SK-N-SH (cell line): ENCODE data around the gene CRISPLD2.

Experiments
- POLR2AphosphoS5 ChIP-seq: IDR thresholded peaks from 2 replicates; pipeline ENCODE4 v1.6.1; 2012; ENCODE audit warnings: low read depth, low read length
- SIN3A ChIP-seq: IDR thresholded peaks from 2 replicates; pipeline ENCODE4 v1.6.1; 2012; ENCODE audit warnings: low read depth, mild to moderate bottlenecking, low read length, moderate library complexity, borderline replicate concordance
- SMC3 ChIP-seq: IDR thresholded peaks from 2 replicates; pipeline ENCODE4 v1.6.1; 2012; ENCODE audit warnings: low read depth, low read length, improper control_type of control experiment
- TF ChIP-seq, protein P1 (sequence below): IDR thresholded peaks from 2 replicates; pipeline ENCODE4 v1.4.0; 2012; ENCODE audit warnings: low read depth
- TF ChIP-seq, protein P2 (sequence below): fragments of 200-600 bp; sonication (generic); IDR thresholded peaks from 2 replicates; pipeline ENCODE4 v1.6.1; 2017; ENCODE audit warnings: antibody characterized with exemption, mild to moderate bottlenecking, moderate library complexity

DNA sequence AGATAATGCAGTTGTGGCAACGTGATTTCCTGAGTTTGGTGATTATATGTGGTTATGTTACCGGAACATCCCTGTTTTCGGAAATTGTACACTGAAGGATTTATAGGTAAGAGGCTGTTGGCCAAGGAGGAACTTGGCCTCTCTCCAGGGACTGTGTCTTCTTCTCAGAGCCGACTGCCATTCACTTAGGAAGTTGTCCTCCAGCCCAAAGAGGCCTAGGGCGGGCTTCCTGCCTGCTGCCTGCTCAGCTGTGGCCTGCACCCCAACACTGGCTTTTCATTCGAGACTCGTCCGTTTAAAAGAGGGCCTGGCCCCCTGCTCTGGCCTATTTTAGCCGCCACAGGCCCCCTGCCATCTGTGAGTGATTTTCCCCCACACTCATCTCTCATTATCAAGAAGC, 127.2 kb downstream of the CRISPLD2 start:
- TF ChIP-seq SMC3 (no peak), SIN3A (no peak), POLR2AphosphoS5 (no peak)
- TF ChIP-seq, protein P1, sequence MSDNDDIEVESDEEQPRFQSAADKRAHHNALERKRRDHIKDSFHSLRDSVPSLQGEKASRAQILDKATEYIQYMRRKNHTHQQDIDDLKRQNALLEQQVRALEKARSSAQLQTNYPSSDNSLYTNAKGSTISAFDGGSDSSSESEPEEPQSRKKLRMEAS, result no peak
- TF ChIP-seq, protein P2, sequence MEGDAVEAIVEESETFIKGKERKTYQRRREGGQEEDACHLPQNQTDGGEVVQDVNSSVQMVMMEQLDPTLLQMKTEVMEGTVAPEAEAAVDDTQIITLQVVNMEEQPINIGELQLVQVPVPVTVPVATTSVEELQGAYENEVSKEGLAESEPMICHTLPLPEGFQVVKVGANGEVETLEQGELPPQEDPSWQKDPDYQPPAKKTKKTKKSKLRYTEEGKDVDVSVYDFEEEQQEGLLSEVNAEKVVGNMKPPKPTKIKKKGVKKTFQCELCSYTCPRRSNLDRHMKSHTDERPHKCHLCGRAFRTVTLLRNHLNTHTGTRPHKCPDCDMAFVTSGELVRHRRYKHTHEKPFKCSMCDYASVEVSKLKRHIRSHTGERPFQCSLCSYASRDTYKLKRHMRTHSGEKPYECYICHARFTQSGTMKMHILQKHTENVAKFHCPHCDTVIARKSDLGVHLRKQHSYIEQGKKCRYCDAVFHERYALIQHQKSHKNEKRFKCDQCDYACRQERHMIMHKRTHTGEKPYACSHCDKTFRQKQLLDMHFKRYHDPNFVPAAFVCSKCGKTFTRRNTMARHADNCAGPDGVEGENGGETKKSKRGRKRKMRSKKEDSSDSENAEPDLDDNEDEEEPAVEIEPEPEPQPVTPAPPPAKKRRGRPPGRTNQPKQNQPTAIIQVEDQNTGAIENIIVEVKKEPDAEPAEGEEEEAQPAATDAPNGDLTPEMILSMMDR, result no peak
